Measurements from ENCODE around the gene NOL4L. TPM values are rescaled to one million over a fixed set of nuclear protein-coding genes. Genes with fewer than 3 reads are reported as not detected.

Gene NOL4L
- total and polyA plus RNA-seq, 2 experiments from 2014 or later, result 38.8 to 39.2 TPM

GRCh38 chr20:32544893-32545840 is 40.0 kb downstream of the NOL4L start:
- H3K4me3 ChIP-seq, result no peak overlapping the region
- no peaks in the 10 kb centered on the region for H3K27me3 ChIP-seq (ENCODE audit: insufficient read depth)
- H3K4me1 Mint-ChIP-seq, result peaks cover 16% of the 10 kb centered on the region
- H3F3A ChIP-seq (replicated peaks; ENCODE audit: low read depth), result no peaks in the 10 kb centered on the region
- peaks cover 3% of the 10 kb centered on the region; the same call in 1 of the 3 replicates for H3K9me3 Mint-ChIP-seq
- peaks cover 14% of the 10 kb centered on the region for H3K27me3 Mint-ChIP-seq (ENCODE audit: insufficient read depth, low read depth, poor library complexity)
- no peaks in the 10 kb centered on the region for H3K36me3 ChIP-seq (ENCODE audit: insufficient read depth)
- no peak for ATAC-seq
- 0 out of 2 replicates have a peak, but pooled peaks cover 10% of the 10 kb centered on the region for H3K4me1 ChIP-seq (ENCODE audit: insufficient read depth)
- H4K20me1 ChIP-seq (replicated peaks; ENCODE audit: insufficient read depth), result peaks cover 4% of the 10 kb centered on the region; the same call in 1 of the 2 replicates
- TF ChIP-seq POLR2AphosphoS5 (IDR thresholded peaks at IDR 0.05; ENCODE audit: low read depth) (no peak), NANOG (IDR thresholded peaks at IDR 0.05; ENCODE audit: borderline replicate concordance) (no peak), REST (IDR thresholded peaks at IDR 0.05; ENCODE audit: unreplicated experiment) (no peak), EZH2phosphoT487 (IDR thresholded peaks at IDR 0.05; ENCODE audit: unreplicated experiment) (no peak), ETS1 (IDR thresholded peaks at IDR 0.05) (no peak), CREB1 (CRISPR knock-in tag; IDR thresholded peaks at IDR 0.05; ENCODE audit: low read depth) (no peak), ZNF462 (CRISPR knock-in tag; IDR thresholded peaks at IDR 0.05) (no peak), STAT1 (IDR thresholded peaks at IDR 0.05; ENCODE audit: unreplicated experiment) (no peak), CTCF (conservative IDR thresholded peaks at IDR 0.05; ENCODE audit: low read depth in 2 of 2) (no peak), ZNF114 (CRISPR knock-in tag; IDR thresholded peaks at IDR 0.05) (no peak), JUNB (IDR thresholded peaks at IDR 0.05; ENCODE audit: unreplicated experiment) (no peak), EZH2 (IDR thresholded peaks at IDR 0.05; ENCODE audit: low read depth, unreplicated experiment) (no peak), ZNF331 (CRISPR knock-in tag; IDR thresholded peaks at IDR 0.05; ENCODE audit: low read depth) (no peak)
- no peak overlapping the region for H3K27ac ChIP-seq (ENCODE audit: low read depth)
- no peak for DNase-seq (ENCODE audit: low spot score)
- no peak overlapping the region for H2AFZ ChIP-seq
- no peaks in the 10 kb centered on the region for H3K36me3 Mint-ChIP-seq (ENCODE audit: low read depth)
- no peaks in the 10 kb centered on the region for H3K79me2 ChIP-seq (replicated peaks; ENCODE audit: insufficient read depth)
- no peak overlapping the region for H3K4me3 Mint-ChIP-seq
- H3K27ac Mint-ChIP-seq, result no peak overlapping the region
- no peaks in the 10 kb centered on the region for H3K9me2 ChIP-seq (ENCODE audit: insufficient read depth)
- H3K4me2 ChIP-seq, result no peak overlapping the region

Data from GM23338 (cell line).